HEK293 (cell line): ENCODE measurements around the gene MAN1B1.

Experiments
- KLF1 ChIP-seq: fragments of 450-650 bp; formaldehyde crosslinking; IDR thresholded peaks from 2 replicates; pipeline ENCODE4 v1.5.1; 2016; ENCODE audit warnings: missing biosample characterization, missing genetic modification characterization
- MZF1 ChIP-seq: fragments of 450-650 bp; formaldehyde crosslinking; IDR thresholded peaks from 2 replicates; pipeline ENCODE4 v1.5.1; 2017; ENCODE audit warnings: missing biosample characterization, missing genetic modification characterization, borderline replicate concordance
- SCRT1 ChIP-seq: fragments of 450-650 bp; formaldehyde crosslinking; IDR thresholded peaks from 2 replicates; pipeline ENCODE4 v1.5.1; 2016; ENCODE audit warnings: missing biosample characterization, missing genetic modification characterization, borderline replicate concordance
- SCRT2 ChIP-seq: fragments of 450-650 bp; formaldehyde crosslinking; IDR thresholded peaks from 2 replicates; pipeline ENCODE4 v1.5.1; 2016; ENCODE audit warnings: missing biosample characterization, missing genetic modification characterization
- YY2 ChIP-seq: fragments of 450-650 bp; formaldehyde crosslinking; IDR thresholded peaks from 2 replicates; pipeline ENCODE4 v1.5.1; 2016; ENCODE audit warnings: missing biosample characterization, missing genetic modification characterization
- ZBTB17 ChIP-seq: fragments of 450-650 bp; formaldehyde crosslinking; IDR thresholded peaks from 2 replicates; pipeline ENCODE4 v1.5.1; 2016; ENCODE audit warnings: missing biosample characterization, missing genetic modification characterization
- ZFHX2 ChIP-seq: fragments of 450-650 bp; formaldehyde crosslinking; conservative IDR thresholded peaks from 2 replicates; pipeline ENCODE4 v1.5.1; 2016; ENCODE audit warnings: missing biosample characterization, missing genetic modification characterization
- ZFP37 ChIP-seq: fragments of 450-650 bp; formaldehyde crosslinking; IDR thresholded peaks from 2 replicates; pipeline ENCODE4 v1.5.1; 2016; ENCODE audit warnings: missing biosample characterization, missing genetic modification characterization
- ZNF140 ChIP-seq: fragments of 450-650 bp; formaldehyde crosslinking; IDR thresholded peaks from 2 replicates; pipeline ENCODE4 v1.5.1; 2016; ENCODE audit warnings: missing biosample characterization, missing genetic modification characterization
- ZNF157 ChIP-seq: fragments of 450-650 bp; formaldehyde crosslinking; IDR thresholded peaks from 2 replicates; pipeline ENCODE4 v1.5.1; 2016; ENCODE audit warnings: missing biosample characterization, missing genetic modification characterization
- ZNF16 ChIP-seq: fragments of 450-650 bp; formaldehyde crosslinking; IDR thresholded peaks from 2 replicates; pipeline ENCODE4 v1.5.1; 2016; ENCODE audit warnings: low read depth, missing biosample characterization, missing genetic modification characterization
- ZNF184 ChIP-seq: fragments of 450-650 bp; IDR thresholded peaks from 2 replicates; pipeline ENCODE4 v1.5.1; 2018; ENCODE audit warnings: missing biosample characterization, mild to moderate bottlenecking, missing genetic modification characterization
- ZNF221 ChIP-seq: fragments of 450-650 bp; formaldehyde crosslinking; IDR thresholded peaks from 2 replicates; pipeline ENCODE4 v1.5.1; 2017; ENCODE audit warnings: missing biosample characterization, missing genetic modification characterization, borderline replicate concordance
- ZNF239 ChIP-seq: fragments of 450-650 bp; formaldehyde crosslinking; IDR thresholded peaks from 2 replicates; pipeline ENCODE4 v1.5.1; 2016; ENCODE audit warnings: missing biosample characterization, missing genetic modification characterization
- ZNF37A ChIP-seq: fragments of 450-650 bp; IDR thresholded peaks from 2 replicates; pipeline ENCODE4 v1.5.1; 2018; ENCODE audit warnings: missing biosample characterization, missing genetic modification characterization
- ZNF473 ChIP-seq: fragments of 450-650 bp; formaldehyde crosslinking; IDR thresholded peaks from 2 replicates; pipeline ENCODE4 v1.5.1; 2017; ENCODE audit warnings: missing biosample characterization, missing genetic modification characterization
- ZNF658 ChIP-seq: fragments of 450-650 bp; formaldehyde crosslinking; IDR thresholded peaks from 2 replicates; pipeline ENCODE4; 2016; ENCODE audit warnings: missing biosample characterization, missing genetic modification characterization
- ZNF792 ChIP-seq: fragments of 450-650 bp; formaldehyde crosslinking; IDR thresholded peaks from 2 replicates; pipeline ENCODE4 v1.5.1; 2016; ENCODE audit warnings: missing biosample characterization, missing genetic modification characterization
- ZNF843 ChIP-seq: fragments of 450-650 bp; formaldehyde crosslinking; IDR thresholded peaks from 2 replicates; pipeline ENCODE4 v1.5.1; 2016; ENCODE audit warnings: missing biosample characterization, missing genetic modification characterization
- ZSCAN23 ChIP-seq: fragments of 450-650 bp; formaldehyde crosslinking; IDR thresholded peaks from 2 replicates; pipeline ENCODE4 v1.5.1; 2016; ENCODE audit warnings: missing biosample characterization, missing genetic modification characterization
- TF ChIP-seq, protein P1 (sequence below): fragments of 450-650 bp; formaldehyde crosslinking; IDR thresholded peaks from 2 replicates; pipeline ENCODE4 v1.5.1; 2016; ENCODE audit warnings: missing biosample characterization, missing genetic modification characterization
- TF ChIP-seq, protein P2 (sequence below): fragments of 450-650 bp; formaldehyde crosslinking; IDR thresholded peaks from 2 replicates; pipeline ENCODE4; 2016; ENCODE audit warnings: missing biosample characterization, missing genetic modification characterization
- TF ChIP-seq, protein P3 (sequence below): fragments of 450-650 bp; formaldehyde crosslinking; IDR thresholded peaks from 2 replicates; pipeline ENCODE4 v1.5.1; 2017; ENCODE audit warnings: missing biosample characterization, missing genetic modification characterization
- TF ChIP-seq, protein P4 (sequence below): fragments of 450-650 bp; formaldehyde crosslinking; IDR thresholded peaks from 2 replicates; pipeline ENCODE4 v1.5.1; 2017; ENCODE audit warnings: missing biosample characterization, mild to moderate bottlenecking, missing genetic modification characterization, moderate library complexity
- TF ChIP-seq, protein P5 (sequence below): fragments of 450-650 bp; formaldehyde crosslinking; IDR thresholded peaks from 2 replicates; pipeline ENCODE4 v1.5.1; 2016; ENCODE audit warnings: missing biosample characterization, missing genetic modification characterization, borderline replicate concordance
- TF ChIP-seq, protein P6 (sequence below): IDR thresholded peaks from 2 replicates; pipeline ENCODE4 v1.6.1; 2011; ENCODE audit warnings: mild to moderate bottlenecking, low read depth, low read length, borderline replicate concordance
- TF ChIP-seq, protein P7 (sequence below): fragments of 450-650 bp; formaldehyde crosslinking; IDR thresholded peaks from 2 replicates; pipeline ENCODE4 v1.5.1; 2016; ENCODE audit warnings: missing biosample characterization, missing genetic modification characterization, borderline replicate concordance

MAN1B1 gene

DNA sequence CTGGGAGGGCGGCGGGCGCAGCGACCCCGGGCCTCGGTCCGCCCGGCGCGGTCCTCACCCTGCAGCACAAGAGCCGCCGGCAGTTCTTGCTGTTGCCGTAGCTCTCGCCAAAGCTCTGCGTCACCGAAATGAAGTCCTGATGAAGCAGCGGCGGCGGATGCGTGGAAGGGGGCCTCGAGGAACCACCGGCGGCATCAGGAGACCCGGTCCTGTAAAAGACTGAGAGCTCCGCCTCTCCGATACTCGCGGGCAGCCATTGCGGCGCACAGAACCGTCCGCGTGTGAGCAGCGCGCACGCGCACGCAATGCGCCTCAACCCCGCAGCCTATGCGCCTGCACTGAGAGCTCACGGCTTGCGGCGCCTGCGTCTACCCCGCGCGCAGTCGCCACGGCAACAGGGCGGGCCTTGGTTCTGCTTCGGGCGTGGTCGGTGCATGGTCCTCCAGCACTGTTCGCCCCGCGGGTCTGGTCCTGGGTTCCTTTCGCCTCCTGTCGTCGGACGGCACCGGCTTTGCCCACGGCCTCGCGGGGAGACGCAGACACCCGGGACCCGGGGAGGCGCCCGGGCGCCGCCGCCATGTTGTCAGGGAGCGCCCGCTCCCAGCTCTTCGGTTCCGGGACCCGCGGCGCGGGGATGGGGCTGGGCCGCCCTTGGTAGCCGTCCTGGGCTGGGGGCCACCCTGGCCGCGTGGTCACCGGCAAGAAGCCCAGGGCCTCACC, 42.8 kb downstream of the MAN1B1 start (continued):
- TF ChIP-seq, protein P1, sequence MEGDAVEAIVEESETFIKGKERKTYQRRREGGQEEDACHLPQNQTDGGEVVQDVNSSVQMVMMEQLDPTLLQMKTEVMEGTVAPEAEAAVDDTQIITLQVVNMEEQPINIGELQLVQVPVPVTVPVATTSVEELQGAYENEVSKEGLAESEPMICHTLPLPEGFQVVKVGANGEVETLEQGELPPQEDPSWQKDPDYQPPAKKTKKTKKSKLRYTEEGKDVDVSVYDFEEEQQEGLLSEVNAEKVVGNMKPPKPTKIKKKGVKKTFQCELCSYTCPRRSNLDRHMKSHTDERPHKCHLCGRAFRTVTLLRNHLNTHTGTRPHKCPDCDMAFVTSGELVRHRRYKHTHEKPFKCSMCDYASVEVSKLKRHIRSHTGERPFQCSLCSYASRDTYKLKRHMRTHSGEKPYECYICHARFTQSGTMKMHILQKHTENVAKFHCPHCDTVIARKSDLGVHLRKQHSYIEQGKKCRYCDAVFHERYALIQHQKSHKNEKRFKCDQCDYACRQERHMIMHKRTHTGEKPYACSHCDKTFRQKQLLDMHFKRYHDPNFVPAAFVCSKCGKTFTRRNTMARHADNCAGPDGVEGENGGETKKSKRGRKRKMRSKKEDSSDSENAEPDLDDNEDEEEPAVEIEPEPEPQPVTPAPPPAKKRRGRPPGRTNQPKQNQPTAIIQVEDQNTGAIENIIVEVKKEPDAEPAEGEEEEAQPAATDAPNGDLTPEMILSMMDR (tag by site-specific recombination), result no peak
- TF ChIP-seq ZSCAN23 (tag by site-specific recombination) (no peak), SCRT2 (no peak), MZF1 (no peak), ZNF140 (tag by site-specific recombination) (no peak), ZNF792 (no peak), YY2 (peak; percentile 86), ZNF37A (tag by site-specific recombination) (no peak), ZNF184 (tag by site-specific recombination) (no peak), ZNF16 (tag by site-specific recombination) (no peak), ZNF221 (no peak), ZNF843 (tag by site-specific recombination) (0 out of 2 replicates have a peak, but pooled peaks have one; percentile 27), ZFHX2 (no peak), ZBTB17 (tag by site-specific recombination) (peak; percentile 73), SCRT1 (tag by site-specific recombination) (no peak), ZNF658 (tag by site-specific recombination) (no peak), ZFP37 (tag by site-specific recombination) (no peak), ZNF157 (no peak), KLF1 (tag by site-specific recombination) (peak; percentile 95), ZNF473 (tag by site-specific recombination) (no peak), ZNF239 (tag by site-specific recombination) (no peak)
- TF ChIP-seq, protein P2, sequence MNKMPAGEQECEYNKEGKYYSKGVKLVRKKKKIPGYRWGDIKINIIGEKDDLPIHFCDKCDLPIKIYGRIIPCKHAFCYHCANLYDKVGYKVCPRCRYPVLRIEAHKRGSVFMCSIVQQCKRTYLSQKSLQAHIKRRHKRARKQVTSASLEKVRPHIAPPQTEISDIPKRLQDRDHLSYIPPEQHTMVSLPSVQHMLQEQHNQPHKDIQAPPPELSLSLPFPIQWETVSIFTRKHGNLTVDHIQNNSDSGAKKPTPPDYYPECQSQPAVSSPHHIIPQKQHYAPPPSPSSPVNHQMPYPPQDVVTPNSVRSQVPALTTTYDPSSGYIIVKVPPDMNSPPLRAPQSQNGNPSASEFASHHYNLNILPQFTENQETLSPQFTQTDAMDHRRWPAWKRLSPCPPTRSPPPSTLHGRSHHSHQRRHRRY, result no peak
- TF ChIP-seq, protein P3, sequence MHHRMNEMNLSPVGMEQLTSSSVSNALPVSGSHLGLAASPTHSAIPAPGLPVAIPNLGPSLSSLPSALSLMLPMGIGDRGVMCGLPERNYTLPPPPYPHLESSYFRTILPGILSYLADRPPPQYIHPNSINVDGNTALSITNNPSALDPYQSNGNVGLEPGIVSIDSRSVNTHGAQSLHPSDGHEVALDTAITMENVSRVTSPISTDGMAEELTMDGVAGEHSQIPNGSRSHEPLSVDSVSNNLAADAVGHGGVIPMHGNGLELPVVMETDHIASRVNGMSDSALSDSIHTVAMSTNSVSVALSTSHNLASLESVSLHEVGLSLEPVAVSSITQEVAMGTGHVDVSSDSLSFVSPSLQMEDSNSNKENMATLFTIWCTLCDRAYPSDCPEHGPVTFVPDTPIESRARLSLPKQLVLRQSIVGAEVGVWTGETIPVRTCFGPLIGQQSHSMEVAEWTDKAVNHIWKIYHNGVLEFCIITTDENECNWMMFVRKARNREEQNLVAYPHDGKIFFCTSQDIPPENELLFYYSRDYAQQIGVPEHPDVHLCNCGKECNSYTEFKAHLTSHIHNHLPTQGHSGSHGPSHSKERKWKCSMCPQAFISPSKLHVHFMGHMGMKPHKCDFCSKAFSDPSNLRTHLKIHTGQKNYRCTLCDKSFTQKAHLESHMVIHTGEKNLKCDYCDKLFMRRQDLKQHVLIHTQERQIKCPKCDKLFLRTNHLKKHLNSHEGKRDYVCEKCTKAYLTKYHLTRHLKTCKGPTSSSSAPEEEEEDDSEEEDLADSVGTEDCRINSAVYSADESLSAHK (tag by site-specific recombination), result no peak
- TF ChIP-seq, protein P4, sequence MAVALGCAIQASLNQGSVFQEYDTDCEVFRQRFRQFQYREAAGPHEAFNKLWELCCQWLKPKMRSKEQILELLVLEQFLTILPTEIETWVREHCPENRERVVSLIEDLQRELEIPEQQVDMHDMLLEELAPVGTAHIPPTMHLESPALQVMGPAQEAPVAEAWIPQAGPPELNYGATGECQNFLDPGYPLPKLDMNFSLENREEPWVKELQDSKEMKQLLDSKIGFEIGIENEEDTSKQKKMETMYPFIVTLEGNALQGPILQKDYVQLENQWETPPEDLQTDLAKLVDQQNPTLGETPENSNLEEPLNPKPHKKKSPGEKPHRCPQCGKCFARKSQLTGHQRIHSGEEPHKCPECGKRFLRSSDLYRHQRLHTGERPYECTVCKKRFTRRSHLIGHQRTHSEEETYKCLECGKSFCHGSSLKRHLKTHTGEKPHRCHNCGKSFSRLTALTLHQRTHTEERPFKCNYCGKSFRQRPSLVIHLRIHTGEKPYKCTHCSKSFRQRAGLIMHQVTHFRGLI (tag by site-specific recombination), result no peak
- TF ChIP-seq, protein P5, sequence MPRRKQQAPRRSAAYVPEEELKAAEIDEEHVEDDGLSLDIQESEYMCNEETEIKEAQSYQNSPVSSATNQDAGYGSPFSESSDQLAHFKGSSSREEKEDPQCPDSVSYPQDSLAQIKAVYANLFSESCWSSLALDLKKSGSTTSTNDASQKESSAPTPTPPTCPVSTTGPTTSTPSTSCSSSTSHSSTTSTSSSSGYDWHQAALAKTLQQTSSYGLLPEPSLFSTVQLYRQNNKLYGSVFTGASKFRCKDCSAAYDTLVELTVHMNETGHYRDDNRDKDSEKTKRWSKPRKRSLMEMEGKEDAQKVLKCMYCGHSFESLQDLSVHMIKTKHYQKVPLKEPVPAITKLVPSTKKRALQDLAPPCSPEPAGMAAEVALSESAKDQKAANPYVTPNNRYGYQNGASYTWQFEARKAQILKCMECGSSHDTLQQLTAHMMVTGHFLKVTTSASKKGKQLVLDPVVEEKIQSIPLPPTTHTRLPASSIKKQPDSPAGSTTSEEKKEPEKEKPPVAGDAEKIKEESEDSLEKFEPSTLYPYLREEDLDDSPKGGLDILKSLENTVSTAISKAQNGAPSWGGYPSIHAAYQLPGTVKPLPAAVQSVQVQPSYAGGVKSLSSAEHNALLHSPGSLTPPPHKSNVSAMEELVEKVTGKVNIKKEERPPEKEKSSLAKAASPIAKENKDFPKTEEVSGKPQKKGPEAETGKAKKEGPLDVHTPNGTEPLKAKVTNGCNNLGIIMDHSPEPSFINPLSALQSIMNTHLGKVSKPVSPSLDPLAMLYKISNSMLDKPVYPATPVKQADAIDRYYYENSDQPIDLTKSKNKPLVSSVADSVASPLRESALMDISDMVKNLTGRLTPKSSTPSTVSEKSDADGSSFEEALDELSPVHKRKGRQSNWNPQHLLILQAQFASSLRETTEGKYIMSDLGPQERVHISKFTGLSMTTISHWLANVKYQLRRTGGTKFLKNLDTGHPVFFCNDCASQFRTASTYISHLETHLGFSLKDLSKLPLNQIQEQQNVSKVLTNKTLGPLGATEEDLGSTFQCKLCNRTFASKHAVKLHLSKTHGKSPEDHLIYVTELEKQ (tag by site-specific recombination), result no peak
- TF ChIP-seq, protein P6, sequence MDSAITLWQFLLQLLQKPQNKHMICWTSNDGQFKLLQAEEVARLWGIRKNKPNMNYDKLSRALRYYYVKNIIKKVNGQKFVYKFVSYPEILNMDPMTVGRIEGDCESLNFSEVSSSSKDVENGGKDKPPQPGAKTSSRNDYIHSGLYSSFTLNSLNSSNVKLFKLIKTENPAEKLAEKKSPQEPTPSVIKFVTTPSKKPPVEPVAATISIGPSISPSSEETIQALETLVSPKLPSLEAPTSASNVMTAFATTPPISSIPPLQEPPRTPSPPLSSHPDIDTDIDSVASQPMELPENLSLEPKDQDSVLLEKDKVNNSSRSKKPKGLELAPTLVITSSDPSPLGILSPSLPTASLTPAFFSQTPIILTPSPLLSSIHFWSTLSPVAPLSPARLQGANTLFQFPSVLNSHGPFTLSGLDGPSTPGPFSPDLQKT, result no peak
- TF ChIP-seq, protein P7, sequence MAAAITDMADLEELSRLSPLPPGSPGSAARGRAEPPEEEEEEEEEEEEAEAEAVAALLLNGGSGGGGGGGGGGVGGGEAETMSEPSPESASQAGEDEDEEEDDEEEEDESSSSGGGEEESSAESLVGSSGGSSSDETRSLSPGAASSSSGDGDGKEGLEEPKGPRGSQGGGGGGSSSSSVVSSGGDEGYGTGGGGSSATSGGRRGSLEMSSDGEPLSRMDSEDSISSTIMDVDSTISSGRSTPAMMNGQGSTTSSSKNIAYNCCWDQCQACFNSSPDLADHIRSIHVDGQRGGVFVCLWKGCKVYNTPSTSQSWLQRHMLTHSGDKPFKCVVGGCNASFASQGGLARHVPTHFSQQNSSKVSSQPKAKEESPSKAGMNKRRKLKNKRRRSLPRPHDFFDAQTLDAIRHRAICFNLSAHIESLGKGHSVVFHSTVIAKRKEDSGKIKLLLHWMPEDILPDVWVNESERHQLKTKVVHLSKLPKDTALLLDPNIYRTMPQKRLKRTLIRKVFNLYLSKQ (tag by site-specific recombination), result no peak
